Upper lobe of left lung (tissue), 4 donors: ENCODE results near the gene ATP9A.

ENCODE experiments used
- EP300 ChIP-seq, 4 donors: sonication (generic); formaldehyde crosslinking; IDR thresholded peaks; one replicate each; pipeline ENCODE4 v1.5.1; 2017; ENCODE audit warnings: antibody characterized with exemption in 4 of 4, control low read depth in 2 of 4
- POLR2AphosphoS5 ChIP-seq, 2 donors: sonication (generic); formaldehyde crosslinking; IDR thresholded peaks; one replicate each; pipeline ENCODE4 v1.5.1; 2017; ENCODE audit warnings: antibody characterized with exemption in 2 of 2

- TF ChIP-seq EP300 (IDR thresholded peaks at IDR 0.05) (no peak), POLR2AphosphoS5 (IDR thresholded peaks at IDR 0.05) (no peak)
These were observed 21.2 kb upstream of the ATP9A start for GRCh38 chr20:51789434-51789833.
